SU-DHL-6 (cell line): ENCODE results near the gene SRGN.

Experiments
- H2AFZ ChIP-seq: fragments of 200-600 bp; sonication (generic); 2 replicates; pipeline ENCODE4 v1.6.1; 2014; ENCODE audit warnings: low read depth, mild to moderate bottlenecking, moderate library complexity, mixed read lengths, antibody characterized with exemption, low read length; ENCODE audit not compliant: severe bottlenecking
- H3F3A ChIP-seq: fragments of 200-600 bp; shearing (Covaris generic); 2 replicates; pipeline ENCODE4 v1.6.0; 2016; ENCODE audit warnings: antibody characterized with exemption, mild to moderate bottlenecking; ENCODE audit not compliant: insufficient read depth
- H3K27ac ChIP-seq: fragments of 200-600 bp; sonication (generic); 2 replicates; pipeline ENCODE4 v1.5.1; 2016; ENCODE audit warnings: low read depth, mild to moderate bottlenecking, low read length, moderate library complexity, mixed read lengths
- H3K27me3 ChIP-seq: fragments of 200-600 bp; sonication (generic), shearing (Covaris generic); 2 replicates; pipeline ENCODE4 v1.6.0; 2014; ENCODE audit warnings: mild to moderate bottlenecking, low read length
- H3K36me3 ChIP-seq: fragments of 200-600 bp; sonication (generic); 2 replicates; pipeline ENCODE4 v1.6.1; 2014; ENCODE audit warnings: mild to moderate bottlenecking, low read length, mixed read lengths
- H3K4me2 ChIP-seq: fragments of 300-600, 200-600 bp; shearing (Covaris generic), sonication (generic); 2 replicates; pipeline ENCODE4 v1.6.0; 2014; ENCODE audit warnings: low read length, low read depth, mild to moderate bottlenecking; ENCODE audit not compliant: poor library complexity, severe bottlenecking
- H3K4me3 ChIP-seq: fragments of 200-600 bp; sonication (generic); 2 replicates; pipeline ENCODE4 v1.5.1; 2014; ENCODE audit warnings: antibody characterized with exemption, low read length, mild to moderate bottlenecking, mixed read lengths; ENCODE audit not compliant: insufficient read depth, poor library complexity, severe bottlenecking
- H3K79me2 ChIP-seq: fragments of 200-600 bp; sonication (generic); 2 replicates; pipeline ENCODE4 v1.6.1; 2014; ENCODE audit warnings: mild to moderate bottlenecking, low read length, moderate library complexity; ENCODE audit not compliant: insufficient read depth
- H3K9ac ChIP-seq: fragments of 200-600 bp; sonication (generic); 2 replicates; pipeline ENCODE4 v1.7.0; 2014; ENCODE audit warnings: mild to moderate bottlenecking, low read length
- H3K9me2 ChIP-seq: fragments of 200-600 bp; sonication (generic); replicated peaks from 2 replicates; pipeline ENCODE4 v1.6.1; 2014; ENCODE audit warnings: low read length; ENCODE audit not compliant: insufficient read depth
- H3K9me3 ChIP-seq: fragments of 200-600 bp; sonication (generic); 2 replicates; pipeline ENCODE4 v1.6.1; 2014; ENCODE audit warnings: low read length, mixed read lengths; ENCODE audit not compliant: insufficient read depth
- H4K20me1 ChIP-seq: fragments of 200-600 bp; sonication (generic); 2 replicates; pipeline ENCODE4 v1.6.1; 2014; ENCODE audit warnings: low read depth, mild to moderate bottlenecking, antibody characterized with exemption, low read length, moderate library complexity, mixed read lengths
- CTCF ChIP-seq: fragments of 200-600 bp; sonication (generic); IDR thresholded peaks from one replicate; pipeline ENCODE4 v1.5.1; 2017; ENCODE audit warnings: antibody characterized with exemption, mild to moderate bottlenecking, low read length, moderate library complexity; ENCODE audit not compliant: insufficient read depth, poor library complexity, severe bottlenecking
- EZH2phosphoT487 ChIP-seq: fragments of 200-600 bp; sonication (generic), shearing (Covaris generic); conservative IDR thresholded peaks from 2 replicates; pipeline ENCODE4 v1.6.1; 2018; ENCODE audit warnings: mild to moderate bottlenecking, antibody characterized with exemption, low read length, moderate library complexity, mixed read lengths

Gene SRGN

GRCh38 chr10:69070951-69071350 is 17.0 kb upstream of the SRGN start:
- H4K20me1 ChIP-seq = no peaks in the 10 kb centered on the region
- no peaks in the 10 kb centered on the region for H3F3A ChIP-seq
- no peak overlapping the region for H3K9ac ChIP-seq
- no peaks in the 10 kb centered on the region for H3K27me3 ChIP-seq
- no peaks in the 10 kb centered on the region for H3K9me2 ChIP-seq
- H3K4me2 ChIP-seq = no peak overlapping the region
- H3K4me3 ChIP-seq = no peak overlapping the region
- H3K27ac ChIP-seq = no peak overlapping the region
- no peaks in the 10 kb centered on the region for H3K9me3 ChIP-seq
- H2AFZ ChIP-seq = no peak overlapping the region
- TF ChIP-seq CTCF = no peak
- no peak for TF ChIP-seq EZH2phosphoT487
- no peaks in the 10 kb centered on the region for H3K36me3 ChIP-seq
- H3K79me2 ChIP-seq = no peaks in the 10 kb centered on the region

GRCh38 chr10:69071610-69072009 is 16.3 kb upstream of the SRGN start:
- no peaks in the 10 kb centered on the region for H3K9me2 ChIP-seq
- H3K79me2 ChIP-seq = no peaks in the 10 kb centered on the region
- no peak overlapping the region for H3K9ac ChIP-seq
- no peak overlapping the region for H2AFZ ChIP-seq
- H3K36me3 ChIP-seq = no peaks in the 10 kb centered on the region
- TF ChIP-seq CTCF = no peak
- TF ChIP-seq EZH2phosphoT487 = no peak
- H3K27me3 ChIP-seq = no peaks in the 10 kb centered on the region
- H3F3A ChIP-seq = no peaks in the 10 kb centered on the region
- no peaks in the 10 kb centered on the region for H4K20me1 ChIP-seq
- no peak overlapping the region for H3K4me3 ChIP-seq
- H3K9me3 ChIP-seq = no peaks in the 10 kb centered on the region
- no peak overlapping the region for H3K4me2 ChIP-seq
- H3K27ac ChIP-seq = no peak overlapping the region

- no peak overlapping the region for H3K4me2 ChIP-seq
- no peaks in the 10 kb centered on the region for H3K27me3 ChIP-seq
Observed at GRCh38 chr10:69073026-69073425, 14.9 kb upstream of the SRGN start.

More at GRCh38 chr10:69073026-69073425, 14.9 kb upstream of the SRGN start:
- Histone ChIP-seq H3K27ac (no peak overlapping the region), H3K4me3 (no peak overlapping the region), H4K20me1 (no peaks in the 10 kb centered on the region), H3K79me2 (no peaks in the 10 kb centered on the region), H3K9me2 (no peaks in the 10 kb centered on the region), H3K9ac (no peak overlapping the region), H3K36me3 (no peaks in the 10 kb centered on the region), H2AFZ (no peak overlapping the region), H3F3A (no peaks in the 10 kb centered on the region), H3K9me3 (no peaks in the 10 kb centered on the region)
- TF ChIP-seq EZH2phosphoT487 (no peak), CTCF (no peak)
